Stimulated activated CD8-positive, alpha-beta memory T cell treated with anti-CD3 and anti-CD28 coated beads, Interleukin-2, amount 100 ng/mL, for 48 hours (primary cell): ENCODE results near the gene KIF1A.

Source experiments
- DNase-seq, 2 donors: peaks; one replicate each; pipeline ENCODE4 v3.0.0-alpha.2; 2020; ENCODE audit warnings: low read depth in 2 of 2

The KIF1A gene

GRCh38 chr2:240767341-240767740, 52.7 kb downstream of the KIF1A start:
- no peak for DNase-seq

GRCh38 chr2:240766072-240766471, 53.9 kb downstream of the KIF1A start:
- DNase-seq, result no peak

GRCh38 chr2:240765007-240765406, 55.0 kb downstream of the KIF1A start:
- DNase-seq, result no peak

- DNase-seq, result no peak
Measured at GRCh38 chr2:240764605-240765004, 55.4 kb downstream of the KIF1A start.

- DNase-seq, result no peak
Measured at GRCh38 chr2:240762971-240763370, 57.0 kb downstream of the KIF1A start.

- no peak for DNase-seq
Measured at GRCh38 chr2:240762249-240762648, 57.8 kb downstream of the KIF1A start.

GRCh38 chr2:240760576-240761246, 59.3 kb downstream of the KIF1A start:
- DNase-seq, result no peak

- DNase-seq, result no peak
Measured at GRCh38 chr2:240760121-240760520, 59.9 kb downstream of the KIF1A start.

GRCh38 chr2:240759459-240759858, 60.6 kb downstream of the KIF1A start:
- DNase-seq, result peak; percentile 32 to 51

GRCh38 chr2:240757086-240757614, 62.9 kb downstream of the KIF1A start:
- DNase-seq, result no peak

- no peak for DNase-seq
Measured at GRCh38 chr2:240752209-240752608, 67.8 kb downstream of the KIF1A start.

- no peak for DNase-seq
Measured at GRCh38 chr2:240750409-240750808, 69.6 kb downstream of the KIF1A start.

GRCh38 chr2:240749516-240749915, 70.5 kb downstream of the KIF1A start:
- DNase-seq, result no peak

GRCh38 chr2:240747256-240747655, 72.8 kb downstream of the KIF1A start:
- DNase-seq, result no peak

- no peak for DNase-seq
Measured at GRCh38 chr2:240746671-240747070, 73.3 kb downstream of the KIF1A start.

GRCh38 chr2:240745962-240746361, 74.1 kb downstream of the KIF1A start:
- no peak for DNase-seq

GRCh38 chr2:240745456-240745855, 74.6 kb downstream of the KIF1A start:
- DNase-seq, result no peak

- no peak for DNase-seq
Measured at GRCh38 chr2:240742602-240743095, 77.4 kb downstream of the KIF1A start.

GRCh38 chr2:240741091-240741490, 78.9 kb downstream of the KIF1A start:
- no peak for DNase-seq

GRCh38 chr2:240739797-240740196, 80.2 kb downstream of the KIF1A start:
- DNase-seq, result peak in 1 of 2 donors; percentile 17

GRCh38 chr2:240737958-240738357, 82.1 kb downstream of the KIF1A start:
- no peak for DNase-seq

GRCh38 chr2:240737512-240737911, 82.5 kb downstream of the KIF1A start:
- DNase-seq, result no peak
